GM23338 (cell line): Measurements from ENCODE around the gene SFSWAP.

Source experiments
- EZH2 ChIP-seq: fragments of 200-600 bp; sonication (generic); IDR thresholded peaks from one replicate; pipeline ENCODE4 v1.8.0; 2017; ENCODE audit warnings: antibody characterized with exemption, mild to moderate bottlenecking, low read depth; ENCODE audit not compliant: unreplicated experiment
- EZH2phosphoT487 ChIP-seq: fragments of 200-600 bp; sonication (generic); IDR thresholded peaks from one replicate; pipeline ENCODE4 v1.8.1; 2018; ENCODE audit warnings: antibody characterized with exemption; ENCODE audit not compliant: unreplicated experiment
- JUNB ChIP-seq: IDR thresholded peaks from one replicate; pipeline ENCODE4 v1.6.1; 2016; ENCODE audit warnings: antibody characterized with exemption; ENCODE audit not compliant: unreplicated experiment
- NANOG ChIP-seq: IDR thresholded peaks from 2 replicates; pipeline ENCODE4 v1.6.1; 2016; ENCODE audit warnings: antibody characterized with exemption, borderline replicate concordance
- POLR2AphosphoS5 ChIP-seq: IDR thresholded peaks from 2 replicates; pipeline ENCODE4 v1.6.1; 2016; ENCODE audit warnings: antibody characterized with exemption, low read depth
- ZNF331 ChIP-seq: fragments of 250-450 bp; sonication (Bioruptor Pico); IDR thresholded peaks from 2 replicates; pipeline ENCODE4 v1.5.0; 2020; ENCODE audit warnings: low read depth, mild to moderate bottlenecking, moderate library complexity
- TF ChIP-seq, protein P1 (sequence below), 2 experiments: fragments of 200-600 bp in 1 of 2; sonication (generic) in 1 of 2; conservative IDR thresholded peaks; 2 replicates each; pipeline versions ENCODE4 v1.5.1 to v1.6.1; 2016 to 2017; ENCODE audit warnings: antibody characterized with exemption in 2 of 2, low read depth in 2 of 2, mild to moderate bottlenecking in 2 of 2, moderate library complexity in 1 of 2
- TF ChIP-seq, protein P2 (sequence below): IDR thresholded peaks from one replicate; pipeline ENCODE4 v1.6.1; 2018; ENCODE audit warnings: antibody characterized with exemption; ENCODE audit not compliant: unreplicated experiment

DNA sequence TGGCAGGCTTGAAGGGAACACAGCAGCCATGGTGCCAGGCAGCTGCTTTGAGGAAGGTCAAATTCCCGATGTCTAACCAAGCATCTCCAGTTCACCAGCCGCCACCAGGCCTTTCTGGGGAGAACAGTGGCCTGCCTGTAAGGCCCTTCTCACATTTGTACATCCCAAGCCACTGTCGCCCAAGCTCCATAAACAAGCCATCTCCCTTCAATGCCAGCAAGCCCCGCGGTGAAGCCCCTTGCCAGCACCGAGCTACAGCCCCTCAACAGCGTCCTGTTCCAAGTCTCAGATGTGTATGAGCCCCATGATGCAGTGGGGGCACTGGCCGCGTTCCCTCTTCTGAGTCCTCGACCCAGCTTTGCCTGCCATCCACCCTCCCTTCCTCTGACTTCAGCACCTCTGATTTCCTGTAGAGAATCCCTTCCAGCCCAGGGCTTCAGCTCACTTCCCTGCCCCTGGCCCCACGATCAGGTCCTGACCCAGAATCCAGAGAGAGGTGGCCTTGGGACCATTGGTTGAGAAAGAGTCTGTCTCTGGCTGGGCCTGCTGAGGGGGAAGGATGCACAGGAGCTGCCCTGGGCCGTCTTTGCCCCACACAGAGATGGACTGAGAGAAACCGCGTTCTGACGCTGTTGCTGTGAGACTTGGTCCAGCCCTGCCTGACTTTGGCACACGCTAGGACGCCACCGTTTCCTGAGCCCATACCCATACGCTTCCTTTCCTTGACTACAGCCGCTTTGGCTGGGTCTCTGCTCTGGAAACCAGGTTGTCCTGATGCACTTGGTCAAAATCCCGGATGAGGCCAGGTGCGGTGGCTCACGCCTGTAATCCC lies 115.4 kb downstream of the SFSWAP start:
- TF ChIP-seq, protein P1, sequence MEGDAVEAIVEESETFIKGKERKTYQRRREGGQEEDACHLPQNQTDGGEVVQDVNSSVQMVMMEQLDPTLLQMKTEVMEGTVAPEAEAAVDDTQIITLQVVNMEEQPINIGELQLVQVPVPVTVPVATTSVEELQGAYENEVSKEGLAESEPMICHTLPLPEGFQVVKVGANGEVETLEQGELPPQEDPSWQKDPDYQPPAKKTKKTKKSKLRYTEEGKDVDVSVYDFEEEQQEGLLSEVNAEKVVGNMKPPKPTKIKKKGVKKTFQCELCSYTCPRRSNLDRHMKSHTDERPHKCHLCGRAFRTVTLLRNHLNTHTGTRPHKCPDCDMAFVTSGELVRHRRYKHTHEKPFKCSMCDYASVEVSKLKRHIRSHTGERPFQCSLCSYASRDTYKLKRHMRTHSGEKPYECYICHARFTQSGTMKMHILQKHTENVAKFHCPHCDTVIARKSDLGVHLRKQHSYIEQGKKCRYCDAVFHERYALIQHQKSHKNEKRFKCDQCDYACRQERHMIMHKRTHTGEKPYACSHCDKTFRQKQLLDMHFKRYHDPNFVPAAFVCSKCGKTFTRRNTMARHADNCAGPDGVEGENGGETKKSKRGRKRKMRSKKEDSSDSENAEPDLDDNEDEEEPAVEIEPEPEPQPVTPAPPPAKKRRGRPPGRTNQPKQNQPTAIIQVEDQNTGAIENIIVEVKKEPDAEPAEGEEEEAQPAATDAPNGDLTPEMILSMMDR (conservative IDR thresholded peaks at IDR 0.05; ENCODE audit: low read depth in 2 of 2), result no peak
- TF ChIP-seq JUNB (no peak), NANOG (no peak), ZNF331 (no peak), EZH2 (no peak), POLR2AphosphoS5 (no peak), EZH2phosphoT487 (no peak)
- TF ChIP-seq, protein P2, sequence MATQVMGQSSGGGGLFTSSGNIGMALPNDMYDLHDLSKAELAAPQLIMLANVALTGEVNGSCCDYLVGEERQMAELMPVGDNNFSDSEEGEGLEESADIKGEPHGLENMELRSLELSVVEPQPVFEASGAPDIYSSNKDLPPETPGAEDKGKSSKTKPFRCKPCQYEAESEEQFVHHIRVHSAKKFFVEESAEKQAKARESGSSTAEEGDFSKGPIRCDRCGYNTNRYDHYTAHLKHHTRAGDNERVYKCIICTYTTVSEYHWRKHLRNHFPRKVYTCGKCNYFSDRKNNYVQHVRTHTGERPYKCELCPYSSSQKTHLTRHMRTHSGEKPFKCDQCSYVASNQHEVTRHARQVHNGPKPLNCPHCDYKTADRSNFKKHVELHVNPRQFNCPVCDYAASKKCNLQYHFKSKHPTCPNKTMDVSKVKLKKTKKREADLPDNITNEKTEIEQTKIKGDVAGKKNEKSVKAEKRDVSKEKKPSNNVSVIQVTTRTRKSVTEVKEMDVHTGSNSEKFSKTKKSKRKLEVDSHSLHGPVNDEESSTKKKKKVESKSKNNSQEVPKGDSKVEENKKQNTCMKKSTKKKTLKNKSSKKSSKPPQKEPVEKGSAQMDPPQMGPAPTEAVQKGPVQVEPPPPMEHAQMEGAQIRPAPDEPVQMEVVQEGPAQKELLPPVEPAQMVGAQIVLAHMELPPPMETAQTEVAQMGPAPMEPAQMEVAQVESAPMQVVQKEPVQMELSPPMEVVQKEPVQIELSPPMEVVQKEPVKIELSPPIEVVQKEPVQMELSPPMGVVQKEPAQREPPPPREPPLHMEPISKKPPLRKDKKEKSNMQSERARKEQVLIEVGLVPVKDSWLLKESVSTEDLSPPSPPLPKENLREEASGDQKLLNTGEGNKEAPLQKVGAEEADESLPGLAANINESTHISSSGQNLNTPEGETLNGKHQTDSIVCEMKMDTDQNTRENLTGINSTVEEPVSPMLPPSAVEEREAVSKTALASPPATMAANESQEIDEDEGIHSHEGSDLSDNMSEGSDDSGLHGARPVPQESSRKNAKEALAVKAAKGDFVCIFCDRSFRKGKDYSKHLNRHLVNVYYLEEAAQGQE, result no peak
